H9 (cell line): ENCODE results near the gene C7orf57. TPM values are rescaled to one million over a fixed set of nuclear protein-coding genes. Genes with fewer than 3 reads are reported as not detected.

ENCODE experiments used
- DNase-seq: peaks from one replicate; pipeline ENCODE4 v3.0.0-alpha.2; 2017
- H2AFZ ChIP-seq: one replicate; pipeline ENCODE4 v1.6.1; 2013; ENCODE audit warnings: mild to moderate bottlenecking, low read length, control low read depth, moderate library complexity
- H2AK5ac ChIP-seq: 2 replicates; pipeline ENCODE4 v1.6.1; 2013; ENCODE audit warnings: low read length, control low read depth, mixed read lengths; ENCODE audit not compliant: insufficient read length
- H2BK120ac ChIP-seq: one replicate; pipeline ENCODE4 v1.6.1; 2013; ENCODE audit warnings: low read depth, mild to moderate bottlenecking, low read length, control low read depth, inconsistent platforms; ENCODE audit not compliant: poor library complexity, severe bottlenecking
- H2BK12ac ChIP-seq: 2 replicates; pipeline ENCODE4 v1.6.1; 2013; ENCODE audit warnings: low read length, control low read depth, mixed read lengths, low read depth; ENCODE audit not compliant: insufficient read length
- H2BK15ac ChIP-seq: 2 replicates; pipeline ENCODE4 v1.6.1; 2013; ENCODE audit warnings: low read depth, low read length, control low read depth
- H2BK20ac ChIP-seq: one replicate; pipeline ENCODE4 v1.6.1; 2013; ENCODE audit warnings: low read depth, mild to moderate bottlenecking, low read length, control low read depth, inconsistent platforms; ENCODE audit not compliant: poor library complexity, severe bottlenecking
- H2BK5ac ChIP-seq: 2 replicates; pipeline ENCODE4 v1.6.1; 2013; ENCODE audit warnings: low read length, control low read depth, mixed read lengths; ENCODE audit not compliant: insufficient read length
- H3K14ac ChIP-seq: 2 replicates; pipeline ENCODE4 v1.6.1; 2013; ENCODE audit warnings: low read length, control low read depth; ENCODE audit not compliant: insufficient read depth
- H3K18ac ChIP-seq: 2 replicates; pipeline ENCODE4 v1.6.1; 2013; ENCODE audit warnings: low read depth, mild to moderate bottlenecking, mixed read lengths, low read length, control low read depth; ENCODE audit not compliant: insufficient read length
- H3K23ac ChIP-seq: 2 replicates; pipeline ENCODE4 v1.6.1; 2013; ENCODE audit warnings: low read length, control low read depth, mixed read lengths, low read depth; ENCODE audit not compliant: insufficient read length
- H3K23me2 ChIP-seq: 2 replicates; pipeline ENCODE4 v1.6.1; 2013; ENCODE audit warnings: low read depth, mild to moderate bottlenecking, mixed read lengths, low read length, control low read depth; ENCODE audit not compliant: insufficient read length, poor library complexity, severe bottlenecking
- H3K27ac ChIP-seq: 2 replicates; pipeline ENCODE4 v1.5.1; 2013; ENCODE audit warnings: low read length, control low read depth, mixed read lengths, low read depth; ENCODE audit not compliant: insufficient read length
- H3K27me3 ChIP-seq: 2 replicates; pipeline ENCODE4 v1.6.1; 2013; ENCODE audit warnings: low read length, control low read depth, inconsistent platforms; ENCODE audit not compliant: insufficient read depth
- H3K4ac ChIP-seq: 2 replicates; pipeline ENCODE4 v1.6.1; 2013; ENCODE audit warnings: low read depth, mild to moderate bottlenecking, control low read depth, inconsistent platforms, low read length, moderate library complexity
- H3K4me1 ChIP-seq: 2 replicates; pipeline ENCODE4 v1.6.1; 2013; ENCODE audit warnings: low read length, control low read depth, inconsistent platforms; ENCODE audit not compliant: insufficient read depth
- H3K4me2 ChIP-seq: 2 replicates; pipeline ENCODE4 v1.6.1; 2013; ENCODE audit warnings: low read length, control low read depth, mixed read lengths; ENCODE audit not compliant: insufficient read length, insufficient read depth
- H3K56ac ChIP-seq: 2 replicates; pipeline ENCODE4 v1.6.1; 2013; ENCODE audit warnings: low read depth, mild to moderate bottlenecking, mixed read lengths, low read length, control low read depth; ENCODE audit not compliant: insufficient read length
- H3K79me1 ChIP-seq: 2 replicates; pipeline ENCODE4 v1.6.1; 2013; ENCODE audit warnings: low read depth, mild to moderate bottlenecking, moderate library complexity, low read length, control low read depth, inconsistent platforms; ENCODE audit not compliant: insufficient read depth, poor library complexity, severe bottlenecking
- H3K79me2 ChIP-seq: 2 replicates; pipeline ENCODE4 v1.6.1; 2013; ENCODE audit warnings: low read length, control low read depth, inconsistent platforms; ENCODE audit not compliant: insufficient read depth
- H3K9ac ChIP-seq: 2 replicates; pipeline ENCODE4 v1.6.1; 2013; ENCODE audit warnings: low read length, control low read depth, mixed read lengths; ENCODE audit not compliant: insufficient read length; ENCODE audit errors: extremely low read depth
- H3K9me3 ChIP-seq: one replicate; pipeline ENCODE4 v1.6.1; 2013; ENCODE audit warnings: low read depth, low read length, inconsistent platforms; ENCODE audit not compliant: control insufficient read depth
- H3T11ph ChIP-seq: one replicate; pipeline ENCODE4 v1.6.1; 2013; ENCODE audit warnings: mild to moderate bottlenecking, low read length, control low read depth, inconsistent platforms
- H4K20me1 ChIP-seq: one replicate; pipeline ENCODE4 v1.6.1; 2013; ENCODE audit not compliant: control insufficient read depth, insufficient read length, insufficient read depth
- H4K5ac ChIP-seq: 2 replicates; pipeline ENCODE4 v1.6.1; 2013; ENCODE audit warnings: low read depth, mild to moderate bottlenecking, mixed read lengths, low read length, control low read depth; ENCODE audit not compliant: insufficient read length
- H4K8ac ChIP-seq: replicated peaks from 2 replicates; pipeline ENCODE4 v1.6.1; 2013; ENCODE audit warnings: low read length, control low read depth, mixed read lengths, low read depth; ENCODE audit not compliant: insufficient read length
- H4K91ac ChIP-seq: 2 replicates; pipeline ENCODE4 v1.6.1; 2013; ENCODE audit warnings: low read depth, mild to moderate bottlenecking, moderate library complexity, mixed read lengths, low read length, control low read depth; ENCODE audit not compliant: insufficient read length
- H3K27ac Mint-ChIP-seq, 3 experiments: 2 replicates in 2 of 3; 3 replicates in 1 of 3; pipeline ENCODE4 v1.8.0; 2020 to 2021; ENCODE audit warnings: mixed read lengths in 3 of 3, mild to moderate bottlenecking in 1 of 3, moderate library complexity in 1 of 3
- H3K27me3 Mint-ChIP-seq: 2 replicates; pipeline ENCODE4 v1.8.0; 2021; ENCODE audit warnings: low read depth, mild to moderate bottlenecking, moderate library complexity, mixed read lengths
- H3K36me3 Mint-ChIP-seq, 3 experiments: 2 replicates in 2 of 3; 3 replicates in 1 of 3; pipeline ENCODE4 v1.8.0; 2020 to 2021; ENCODE audit warnings: low read depth in 3 of 3, mixed read lengths in 3 of 3; ENCODE audit not compliant: insufficient read depth in 1 of 3
- H3K4me1 Mint-ChIP-seq, 2 experiments: 2 replicates each; pipeline ENCODE4 v1.8.0; 2020; ENCODE audit warnings: mixed read lengths in 2 of 2
- H3K4me3 Mint-ChIP-seq, 2 experiments: 2 replicates in 1 of 2; 3 replicates in 1 of 2; pipeline ENCODE4 v1.8.0; 2020 to 2021; ENCODE audit warnings: mild to moderate bottlenecking in 2 of 2, mixed read lengths in 2 of 2, moderate library complexity in 1 of 2
- H3K9me3 Mint-ChIP-seq, 2 experiments: 2 replicates in 1 of 2; 3 replicates in 1 of 2; pipeline ENCODE4 v1.8.0; 2020; ENCODE audit warnings: mild to moderate bottlenecking in 2 of 2, mixed read lengths in 2 of 2, moderate library complexity in 1 of 2
- total RNA-seq: library from RNA; stranded (reverse); gene quantifications from 2 replicates; pipeline ENCODE4 v1.2.1, GENCODE V29; 2021
- TF ChIP-seq, protein P1 (sequence below): fragments of 200-600 bp; sonication (generic); conservative IDR thresholded peaks from 3 replicates; pipeline ENCODE4 v1.8.0; 2021; ENCODE audit warnings: antibody characterized with exemption, mild to moderate bottlenecking

Gene C7orf57
- total RNA-seq, 1 experiment from 2014 or later, result not detected

DNA sequence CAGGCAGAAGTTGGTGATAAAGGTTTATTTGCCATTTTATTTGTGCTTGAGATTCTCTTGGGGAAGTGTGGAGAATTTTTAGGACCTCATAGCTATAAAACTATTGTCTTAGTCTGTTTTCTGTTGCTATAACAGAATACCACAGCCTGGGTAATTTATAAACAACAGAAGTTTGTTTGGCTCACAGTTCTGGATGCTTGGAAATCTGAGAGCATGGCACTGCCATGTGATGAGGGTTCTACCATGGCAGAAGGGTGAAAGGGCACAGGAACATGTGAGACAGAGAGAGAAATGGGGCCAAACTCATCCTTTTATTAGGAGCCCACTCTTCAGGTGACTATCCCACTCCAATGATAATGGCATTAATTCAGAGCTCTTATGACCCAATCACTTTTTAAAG, 18.7 kb upstream of the C7orf57 start:
- Mint-ChIP-seq H3K4me3 (no peak overlapping the region), H3K27me3 (peaks cover 3% of the 10 kb centered on the region; the same call in 1 of the 2 replicates), H3K36me3 (no peaks in the 10 kb centered on the region), H3K9me3 (peaks cover 3 to 8% of the 10 kb centered on the region in 2 experiments; a peak in 2 of 5 replicates), H3K27ac (no peak overlapping the region), H3K4me1 (peaks cover 0 to 4% of the 10 kb centered on the region in 2 experiments; a peak in 2 of 4 replicates)
- Histone ChIP-seq H2BK15ac (no peak overlapping the region), H2BK20ac (no peak overlapping the region), H3K79me1 (no peaks in the 10 kb centered on the region), H3K9ac (no peak overlapping the region), H4K20me1 (no peaks in the 10 kb centered on the region), H4K91ac (no peak overlapping the region), H3K18ac (no peak overlapping the region), H2AFZ (no peak overlapping the region), H3K4me1 (no peaks in the 10 kb centered on the region), H4K5ac (no peak overlapping the region), H3K27me3 (no peaks in the 10 kb centered on the region), H3K56ac (no peak overlapping the region), H3T11ph (no peak overlapping the region), H2BK12ac (no peak overlapping the region), H3K14ac (no peak overlapping the region), H2AK5ac (no peak overlapping the region), H3K27ac (no peak overlapping the region), H3K9me3 (no peaks in the 10 kb centered on the region), H4K8ac (no peak overlapping the region), H3K4ac (no peak overlapping the region), H3K79me2 (no peaks in the 10 kb centered on the region), H3K23ac (no peak overlapping the region), H2BK5ac (no peak overlapping the region), H3K4me2 (no peak overlapping the region), H3K23me2 (no peaks in the 10 kb centered on the region), H2BK120ac (no peak overlapping the region)
- no peak for DNase-seq
- TF ChIP-seq, protein P1, sequence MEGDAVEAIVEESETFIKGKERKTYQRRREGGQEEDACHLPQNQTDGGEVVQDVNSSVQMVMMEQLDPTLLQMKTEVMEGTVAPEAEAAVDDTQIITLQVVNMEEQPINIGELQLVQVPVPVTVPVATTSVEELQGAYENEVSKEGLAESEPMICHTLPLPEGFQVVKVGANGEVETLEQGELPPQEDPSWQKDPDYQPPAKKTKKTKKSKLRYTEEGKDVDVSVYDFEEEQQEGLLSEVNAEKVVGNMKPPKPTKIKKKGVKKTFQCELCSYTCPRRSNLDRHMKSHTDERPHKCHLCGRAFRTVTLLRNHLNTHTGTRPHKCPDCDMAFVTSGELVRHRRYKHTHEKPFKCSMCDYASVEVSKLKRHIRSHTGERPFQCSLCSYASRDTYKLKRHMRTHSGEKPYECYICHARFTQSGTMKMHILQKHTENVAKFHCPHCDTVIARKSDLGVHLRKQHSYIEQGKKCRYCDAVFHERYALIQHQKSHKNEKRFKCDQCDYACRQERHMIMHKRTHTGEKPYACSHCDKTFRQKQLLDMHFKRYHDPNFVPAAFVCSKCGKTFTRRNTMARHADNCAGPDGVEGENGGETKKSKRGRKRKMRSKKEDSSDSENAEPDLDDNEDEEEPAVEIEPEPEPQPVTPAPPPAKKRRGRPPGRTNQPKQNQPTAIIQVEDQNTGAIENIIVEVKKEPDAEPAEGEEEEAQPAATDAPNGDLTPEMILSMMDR, result no peak
